K562 (cell line): ENCODE data around the gene STARD13. TPM values are rescaled to one million over a fixed set of nuclear protein-coding genes. Genes with fewer than 3 reads are reported as not detected.

Experiments
- ATAC-seq: fragments of 200-7000 bp; cut with Tn5 transposase; 3 replicates; pipeline ENCODE4 v1.9.1; 2020; ENCODE audit warnings: moderate library complexity
- BruUV-seq: library from RNA; stranded (reverse); fragments of 400-500 nt; replicated peaks from 2 replicates; lab custom pipeline; 2021; lab: Mats Ljungman, UMichigan
- CTCF ChIA-PET: fragments of 300-600 bp; formaldehyde crosslinking; extraction: SDS; loops from one replicate; lab custom pipeline; 2021; ENCODE audit warnings: low intra/inter-chr PET ratio; lab: Yijun Ruan, JAX
- POLR2A ChIA-PET: fragments of 300-600, 350-650 bp; sonication (Branson Sonifier 250); formaldehyde crosslinking; extraction: SDS; loops from one replicate; lab custom pipeline; 2021; ENCODE audit warnings: antibody characterized with exemption, inconsistent platforms; lab: Yijun Ruan, JAX
- DNase-seq, 4 experiments: peaks; one replicate each; pipeline versions ENCODE4 v3.0.0 to v3.0.0-alpha.2; 2011 to 2018; ENCODE audit warnings: low spot score in 3 of 4, mixed read lengths in 3 of 4; ENCODE audit errors: extremely low read depth in 1 of 4
- FAIRE-seq: peaks from 2 replicates; lab custom pipeline; 2011; peaks lifted over from hg19 to GRCh38; lab: Jason Lieb, UNC
- H2AFZ ChIP-seq: 2 replicates; pipeline ENCODE4 v1.6.0; 2011; ENCODE audit warnings: low read depth, low read length, control low read depth, inconsistent platforms
- H3K27ac ChIP-seq: fragments of 200-600 bp; 3 replicates; pipeline ENCODE4 v1.8.0; 2011; ENCODE audit warnings: low read depth, mild to moderate bottlenecking, control low read depth, inconsistent platforms, low read length, moderate library complexity, mixed read lengths; ENCODE audit errors: extremely low read depth
- H3K27me3 ChIP-seq, 2 experiments: fragments of 300-600 bp in 1 of 2; 2 replicates in 1 of 2; 3 replicates in 1 of 2; pipeline versions ENCODE4 v1.6.0 to v1.8.0; 2011; ENCODE audit warnings: inconsistent platforms in 2 of 2, low read length in 2 of 2, mild to moderate bottlenecking in 1 of 2, mixed read lengths in 1 of 2, moderate library complexity in 1 of 2; ENCODE audit not compliant: control insufficient read depth in 2 of 2, insufficient read depth in 2 of 2
- H3K36me3 ChIP-seq: fragments of 300-600 bp; 3 replicates; pipeline ENCODE4 v1.8.0; 2011; ENCODE audit warnings: mild to moderate bottlenecking, low read length, inconsistent platforms; ENCODE audit not compliant: control insufficient read depth, insufficient read depth
- H3K4me1 ChIP-seq, 2 experiments: fragments of 200-600 bp in 1 of 2; replicated peaks in 1 of 2; 2 replicates in 1 of 2; 3 replicates in 1 of 2; pipeline versions ENCODE4 v1.5.1 to v1.8.0; 2011; ENCODE audit warnings: inconsistent platforms in 2 of 2, low read length in 2 of 2, mild to moderate bottlenecking in 1 of 2, mixed read lengths in 1 of 2, moderate library complexity in 1 of 2; ENCODE audit not compliant: control insufficient read depth in 2 of 2, insufficient read depth in 2 of 2
- H3K4me2 ChIP-seq: 2 replicates; pipeline ENCODE4 v1.6.1; 2011; ENCODE audit warnings: low read length, control low read depth, inconsistent platforms, mixed read lengths; ENCODE audit not compliant: insufficient read depth
- H3K4me3 ChIP-seq: fragments of 200-600 bp; sonication (generic), shearing (Covaris generic); 2 replicates; pipeline ENCODE4 v1.5.1; 2016; ENCODE audit warnings: control low read depth, inconsistent platforms
- H3K79me2 ChIP-seq: fragments of 200-600 bp; 3 replicates; pipeline ENCODE4 v1.8.0; 2011; ENCODE audit warnings: low read length, inconsistent platforms; ENCODE audit not compliant: control insufficient read depth, insufficient read depth
- H3K9ac ChIP-seq, 2 experiments: 2 replicates each; pipeline versions ENCODE4 v1.6.0 to v1.6.1; 2011; ENCODE audit warnings: low read depth in 2 of 2, low read length in 2 of 2, control low read depth in 1 of 2, inconsistent platforms in 1 of 2, mild to moderate bottlenecking in 1 of 2, mixed read lengths in 1 of 2; ENCODE audit not compliant: insufficient read depth in 1 of 2
- H3K9me1 ChIP-seq: one replicate; pipeline ENCODE4 v1.6.0; 2011; ENCODE audit warnings: inconsistent platforms, mild to moderate bottlenecking, low read length, moderate library complexity; ENCODE audit not compliant: control insufficient read depth, insufficient read depth
- H3K9me3 ChIP-seq: replicated peaks from 2 replicates; pipeline ENCODE4 v1.5.1; 2011; ENCODE audit warnings: low read depth, low read length, inconsistent platforms; ENCODE audit not compliant: control insufficient read depth, insufficient read depth
- H4K20me1 ChIP-seq: replicated peaks from 2 replicates; pipeline ENCODE4 v1.6.1; 2011; ENCODE audit warnings: low read length, inconsistent platforms, mixed read lengths; ENCODE audit not compliant: control insufficient read depth, insufficient read depth
- CBX3 ChIP-seq, 2 experiments: IDR thresholded peaks; 1 replicate in 1 of 2; 2 replicates in 1 of 2; pipeline ENCODE4 v1.6.1; 2012; ENCODE audit warnings: inconsistent platforms in 2 of 2, low read length in 2 of 2, borderline replicate concordance in 1 of 2, control low read depth in 1 of 2
- CBX8 ChIP-seq: fragments of 200-600 bp; sonication (generic); IDR thresholded peaks from 2 replicates; pipeline ENCODE4 v1.6.1; 2012; ENCODE audit warnings: borderline replicate concordance, mixed run types, low read depth, mild to moderate bottlenecking, moderate library complexity, mixed read lengths, low read length, control low read depth, inconsistent platforms; ENCODE audit not compliant: poor library complexity, severe bottlenecking; ENCODE audit errors: extremely low read depth
- ETV6 ChIP-seq, 3 experiments: fragments of 150-350 bp in 1 of 3; sonication (generic) in 1 of 3; formaldehyde crosslinking in 1 of 3; IDR thresholded peaks; 2 replicates each; pipeline versions ENCODE4 v1.6.1 to v1.8.0; 2014 to 2022; ENCODE audit warnings: borderline replicate concordance in 2 of 3, low read depth in 2 of 3, antibody characterized with exemption in 1 of 3, low read length in 1 of 3, mild to moderate bottlenecking in 1 of 3, missing genetic modification reagents in 1 of 3
- KLF6 ChIP-seq: fragments of 250-450 bp; sonication (Bioruptor Pico); IDR thresholded peaks from 2 replicates; pipeline ENCODE4 v1.4.0; 2020; ENCODE audit warnings: mild to moderate bottlenecking, moderate library complexity, borderline replicate concordance
- MTA3 ChIP-seq: fragments of 450-650 bp; formaldehyde crosslinking; IDR thresholded peaks from 2 replicates; pipeline ENCODE4 v1.6.1; 2017; ENCODE audit warnings: mild to moderate bottlenecking, borderline replicate concordance
- NRF1 ChIP-seq, 2 experiments: fragments of 450-650 bp; IDR thresholded peaks in 1 of 2; conservative IDR thresholded peaks in 1 of 2; 2 replicates each; pipeline ENCODE4 v1.6.1; 2014; ENCODE audit warnings: mild to moderate bottlenecking in 2 of 2
- SNRNP70 ChIP-seq: fragments of 200-400 bp; formaldehyde crosslinking; optimal IDR thresholded peaks from 2 replicates; pipeline ENCODE3; 2017; ENCODE audit warnings: low read depth, low read length
- TEAD4 ChIP-seq, 2 experiments: sonication (generic) in 1 of 2; formaldehyde crosslinking in 1 of 2; IDR thresholded peaks; 2 replicates each; pipeline versions ENCODE4 v1.6.1 to v1.8.0; 2012 to 2022; ENCODE audit warnings: borderline replicate concordance in 1 of 2, inconsistent platforms in 1 of 2, low read length in 1 of 2, mild to moderate bottlenecking in 1 of 2, missing genetic modification reagents in 1 of 2
- ZC3H11A ChIP-seq: IDR thresholded peaks from 2 replicates; pipeline ENCODE4 v1.6.1; 2012; ENCODE audit warnings: low read depth, low read length, improper control_type of control experiment
- ZNF224 ChIP-seq: sonication (generic); formaldehyde crosslinking; IDR thresholded peaks from 2 replicates; pipeline ENCODE4 v1.8.0; 2022; ENCODE audit warnings: mild to moderate bottlenecking, missing genetic modification reagents
- WGBS: fragments of 100-300 bp; shearing (Covaris generic); methylation state at CpG from one replicate; pipeline ENCODE4 v1.1.6; 2016; ENCODE audit warnings: low coverage, mixed read lengths; ENCODE audit not compliant: insufficient coverage; ENCODE audit errors: missing lambda C conversion rate; 5-methylcytosine and 5-hydroxymethylcytosine counted together
- in situ Hi-C: fragments of 300-500 bp; cut with MboI; formaldehyde crosslinking; loops from 4 replicates; pipeline ENCODE4 v1.15.0; 2018; ENCODE audit warnings: inconsistent platforms, mixed read lengths
- intact Hi-C: fragments of 100-400 bp; cut with micrococcal nuclease; formaldehyde crosslinking; loops from 2 replicates; pipeline ENCODE4 v1.14.2; 2022
- polyA plus RNA-seq, 8 experiments: library from polyadenylated mRNA; depleted of rRNA in 4 of 8; stranded (reverse) in 5 of 8; unstranded in 3 of 8; fragments of >200 nt; fragmentation: Nextera tagmentation in 2 of 8; fragmentation: Illumina TruSeq in 1 of 8; extraction: Ambion mirVana in 2 of 8; extraction: Trizol in 1 of 8; gene quantifications; 2 replicates each; pipeline versions ENCODE4 v1.2.1 to v1.2.3, GENCODE V29; 2011 to 2014; ENCODE audit warnings: inconsistent platforms in 1 of 8, missing spikeins in 1 of 8
- total RNA-seq, 7 experiments: library from RNA; depleted of rRNA in 6 of 7; stranded (reverse); fragments of >200 nt in 6 of 7; fragmentation: Illumina TruSeq in 2 of 7; extraction: Trizol in 2 of 7; gene quantifications; 2 replicates each; pipeline versions ENCODE4 v1.2.1 to v1.2.3, GENCODE V29; 2011 to 2021; ENCODE audit warnings: low replicate concordance in 1 of 7
- TF ChIP-seq, protein P1 (sequence below): fragments of 450-650 bp; IDR thresholded peaks from 2 replicates; pipeline ENCODE4 v1.6.1; 2016; ENCODE audit warnings: antibody characterized with exemption
- TF ChIP-seq, protein P2 (sequence below): fragments of 450-650 bp; IDR thresholded peaks from 2 replicates; pipeline ENCODE4 v1.7.0; 2016; ENCODE audit warnings: borderline replicate concordance

STARD13 gene
- total and polyA plus RNA-seq, 9 of the 15 experiments (the other 6 are each of a cell fraction or from before 2014, with no cell fraction given) = 0.11 TPM; not detected in 8

DNA sequence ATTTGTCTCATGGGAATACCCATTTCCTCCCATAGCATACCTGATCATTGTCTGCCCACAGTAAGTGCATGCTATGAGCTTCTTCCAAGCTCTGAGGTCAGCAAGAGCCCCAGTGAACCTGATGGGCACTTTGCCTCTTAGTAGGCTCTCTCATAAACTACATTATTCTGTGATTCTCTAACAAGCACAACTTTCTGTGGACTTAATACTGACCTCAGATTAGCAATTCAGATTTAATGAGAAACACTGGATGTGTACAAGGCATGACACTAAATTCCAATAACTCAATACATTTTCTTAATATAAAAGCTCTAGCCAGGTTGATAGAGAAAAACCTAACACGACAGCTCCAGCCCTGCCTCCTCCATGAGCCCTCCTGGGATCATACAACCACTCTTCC lies 23.3 kb upstream of the STARD13 start:
- no peak overlapping the region for H3K4me3 ChIP-seq
- ATAC-seq = no peak
- no peaks in the 10 kb centered on the region for H3K9me3 ChIP-seq
- no peaks in the 10 kb centered on the region for H3K4me1 ChIP-seq
- H3K27me3 ChIP-seq = no peaks in the 10 kb centered on the region
- no peak for TF ChIP-seq KLF6 (CRISPR knock-in tag)
- TF ChIP-seq CBX3 (IDR thresholded peaks at IDR 0.05; ENCODE audit: borderline replicate concordance in 1 of 2, low read length in 2 of 2) = no peak
- TF ChIP-seq TEAD4 (IDR thresholded peaks at IDR 0.05; ENCODE audit: low read length) = no peak
- no peak for TF ChIP-seq TEAD4 (CRISPR knock-in tag; IDR thresholded peaks at IDR 0.05; ENCODE audit: borderline replicate concordance)
- TF ChIP-seq NRF1 (conservative IDR thresholded peaks at IDR 0.05 in 1 of 2, IDR thresholded peaks at IDR 0.05 in 1 of 2) = no peak
- TF ChIP-seq ZC3H11A = no peak
- no peak for DNase-seq
- H3K27ac ChIP-seq = no peak overlapping the region
- H3K36me3 ChIP-seq = no peaks in the 10 kb centered on the region
- FAIRE-seq = no peak
- no peaks in the 10 kb centered on the region for H3K79me2 ChIP-seq
- ChIA-PET POLR2A (interaction anchor here (0.7 to 0.8 kb wide), 2 partner anchors 11 to 836 kb away, joined by 3 read pairs; no protein-coding TSS in a partner anchor), CTCF (no interaction called here)
- H3K4me2 ChIP-seq = no peak overlapping the region
- H4K20me1 ChIP-seq = no peaks in the 10 kb centered on the region
- BruUV-seq = no TSS peak
- no peak overlapping the region for H2AFZ ChIP-seq
- H3K9ac ChIP-seq = no peak overlapping the region
- intact Hi-C loops (no loop called here), in situ Hi-C loops (no loop called here)
- H3K9me1 ChIP-seq = no peaks in the 10 kb centered on the region
- 0% methylated on average over 1 of the region's 1 CpG for WGBS

DNA sequence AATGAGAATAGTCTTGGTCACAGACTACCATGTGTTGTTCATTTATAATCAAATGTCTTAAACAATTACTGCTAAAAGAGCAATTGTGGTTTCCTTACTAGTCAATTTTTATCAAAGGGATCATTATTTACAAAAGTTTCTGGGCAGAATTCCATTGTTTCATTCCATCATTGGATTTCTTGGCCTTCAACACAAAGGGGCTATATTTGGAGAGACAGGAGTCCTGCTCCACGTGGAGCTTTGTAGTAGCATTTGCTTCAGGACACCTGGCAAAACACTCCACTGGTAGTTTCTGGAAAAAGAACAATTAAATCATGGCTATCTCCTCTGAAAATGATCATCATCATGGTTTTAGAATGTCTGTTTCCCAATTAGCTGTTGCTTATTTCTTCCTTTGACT lies 22.3 kb upstream of the STARD13 start:
- no peaks in the 10 kb centered on the region for H3K36me3 ChIP-seq
- no peaks in the 10 kb centered on the region for H3K9me3 ChIP-seq
- FAIRE-seq (no peak), ATAC-seq (no peak), DNase-seq (no peak)
- ChIA-PET CTCF (no interaction called here), POLR2A (no interaction called here)
- H3K4me1 ChIP-seq = no peaks in the 10 kb centered on the region
- H3K27me3 ChIP-seq = no peaks in the 10 kb centered on the region
- WGBS = no CpG with 5 or more reads among the region's 1 CpG
- no peak overlapping the region for H2AFZ ChIP-seq
- no peak overlapping the region for H3K4me2 ChIP-seq
- no peak overlapping the region for H3K27ac ChIP-seq
- BruUV-seq = no TSS peak
- no peaks in the 10 kb centered on the region for H4K20me1 ChIP-seq
- in situ Hi-C loops (no loop called here), intact Hi-C loops (no loop called here)
- no peaks in the 10 kb centered on the region for H3K79me2 ChIP-seq
- H3K9ac ChIP-seq = no peak overlapping the region
- no peak overlapping the region for H3K4me3 ChIP-seq
- no peaks in the 10 kb centered on the region for H3K9me1 ChIP-seq
- no peak for TF ChIP-seq ZNF224 (CRISPR knock-in tag)
- no peak for TF ChIP-seq SNRNP70
- TF ChIP-seq CBX8 = no peak
- TF ChIP-seq, protein P1, sequence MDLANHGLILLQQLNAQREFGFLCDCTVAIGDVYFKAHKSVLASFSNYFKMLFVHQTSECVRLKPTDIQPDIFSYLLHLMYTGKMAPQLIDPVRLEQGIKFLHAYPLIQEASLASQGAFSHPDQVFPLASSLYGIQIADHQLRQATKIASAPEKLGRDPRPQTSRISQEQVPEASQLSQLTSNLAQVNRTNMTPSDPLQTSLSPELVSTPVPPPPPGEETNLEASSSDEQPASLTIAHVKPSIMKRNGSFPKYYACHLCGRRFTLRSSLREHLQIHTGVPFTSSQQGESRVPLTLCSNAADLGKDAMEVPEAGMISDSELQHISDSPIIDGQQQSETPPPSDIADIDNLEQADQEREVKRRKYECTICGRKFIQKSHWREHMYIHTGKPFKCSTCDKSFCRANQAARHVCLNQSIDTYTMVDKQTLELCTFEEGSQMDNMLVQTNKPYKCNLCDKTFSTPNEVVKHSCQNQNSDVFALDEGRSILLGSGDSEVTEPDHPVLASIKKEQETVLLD = no peak
- TF ChIP-seq, protein P2, sequence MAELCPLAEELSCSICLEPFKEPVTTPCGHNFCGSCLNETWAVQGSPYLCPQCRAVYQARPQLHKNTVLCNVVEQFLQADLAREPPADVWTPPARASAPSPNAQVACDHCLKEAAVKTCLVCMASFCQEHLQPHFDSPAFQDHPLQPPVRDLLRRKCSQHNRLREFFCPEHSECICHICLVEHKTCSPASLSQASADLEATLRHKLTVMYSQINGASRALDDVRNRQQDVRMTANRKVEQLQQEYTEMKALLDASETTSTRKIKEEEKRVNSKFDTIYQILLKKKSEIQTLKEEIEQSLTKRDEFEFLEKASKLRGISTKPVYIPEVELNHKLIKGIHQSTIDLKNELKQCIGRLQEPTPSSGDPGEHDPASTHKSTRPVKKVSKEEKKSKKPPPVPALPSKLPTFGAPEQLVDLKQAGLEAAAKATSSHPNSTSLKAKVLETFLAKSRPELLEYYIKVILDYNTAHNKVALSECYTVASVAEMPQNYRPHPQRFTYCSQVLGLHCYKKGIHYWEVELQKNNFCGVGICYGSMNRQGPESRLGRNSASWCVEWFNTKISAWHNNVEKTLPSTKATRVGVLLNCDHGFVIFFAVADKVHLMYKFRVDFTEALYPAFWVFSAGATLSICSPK = no peak
- no peak for TF ChIP-seq MTA3
- no peak for TF ChIP-seq ETV6 (IDR thresholded peaks at IDR 0.05; ENCODE audit: borderline replicate concordance in 1 of 2, low read depth in 2 of 2, low read length in 1 of 2)
- no peak for TF ChIP-seq ETV6 (CRISPR knock-in tag; IDR thresholded peaks at IDR 0.05; ENCODE audit: borderline replicate concordance)
